ENCODE results near the gene MINK1.

Gene MINK1

GRCh38 chr17:4858882-4859260, 25.7 kb downstream of the MINK1 start:
- DNase-seq (ENCODE audit: low read depth in 1 of 2, low spot score in 1 of 2): no peak
- Histone ChIP-seq H3K27ac (replicated peaks) (no peak overlapping the region), H3K27me3 (ENCODE audit: insufficient read depth, poor library complexity, severe bottlenecking) (no peaks in the 10 kb centered on the region), H3K4me3 (replicated peaks; ENCODE audit: insufficient read depth, low read length) (no peak overlapping the region)
- no peak for TF ChIP-seq GABPA (IDR thresholded peaks at IDR 0.05; ENCODE audit: low read depth)
- no peak for TF ChIP-seq SPI1 (IDR thresholded peaks at IDR 0.05; ENCODE audit: borderline replicate concordance, low read depth)
- TF ChIP-seq REST (IDR thresholded peaks at IDR 0.05; ENCODE audit: insufficient replicate concordance, low read depth): no peak

- DNase-seq (ENCODE audit: low read depth in 1 of 2, low spot score in 1 of 2): no peak
- H3K27ac ChIP-seq (replicated peaks): no peak overlapping the region
Measured at GRCh38 chr17:4859816-4860625, 26.9 kb downstream of the MINK1 start.

GRCh38 chr17:4860651-4861050, 27.5 kb downstream of the MINK1 start:
- TF ChIP-seq REST (IDR thresholded peaks at IDR 0.05; ENCODE audit: insufficient replicate concordance, low read depth) (no peak), GABPA (IDR thresholded peaks at IDR 0.05; ENCODE audit: low read depth) (no peak), POLR2AphosphoS5 (IDR thresholded peaks at IDR 0.05; ENCODE audit: low read depth) (no peak), CTCF (IDR thresholded peaks at IDR 0.05; ENCODE audit: insufficient read depth, low read length) (no peak), SPI1 (IDR thresholded peaks at IDR 0.05; ENCODE audit: borderline replicate concordance, low read depth) (no peak)
- no peak overlapping the region for H3K27ac ChIP-seq (replicated peaks)
- H3K27me3 ChIP-seq (ENCODE audit: insufficient read depth, poor library complexity, severe bottlenecking): no peaks in the 10 kb centered on the region
- DNase-seq (ENCODE audit: low read depth in 1 of 2, low spot score in 1 of 2): no peak
- no peak overlapping the region for H3K4me3 ChIP-seq (replicated peaks; ENCODE audit: insufficient read depth, low read length)

More at GRCh38 chr17:4859816-4860625, 26.9 kb downstream of the MINK1 start:
- no peaks in the 10 kb centered on the region for H3K27me3 ChIP-seq (ENCODE audit: insufficient read depth, poor library complexity, severe bottlenecking)
- TF ChIP-seq POLR2AphosphoS5 (IDR thresholded peaks at IDR 0.05; ENCODE audit: low read depth) (no peak), GABPA (IDR thresholded peaks at IDR 0.05; ENCODE audit: low read depth) (no peak), CTCF (IDR thresholded peaks at IDR 0.05; ENCODE audit: insufficient read depth, low read length) (no peak), SPI1 (IDR thresholded peaks at IDR 0.05; ENCODE audit: borderline replicate concordance, low read depth) (no peak), REST (IDR thresholded peaks at IDR 0.05; ENCODE audit: insufficient replicate concordance, low read depth) (no peak)
- H3K4me3 ChIP-seq (replicated peaks; ENCODE audit: insufficient read depth, low read length): no peak overlapping the region
